Right kidney (tissue), 9 donors: ENCODE measurements around the gene CNGA2.
"Not testable (repeated sequence)": the region's sequence is repeated elsewhere in the genome, so short reads cannot be mapped to it uniquely, and the experiment has no call there.

Source experiments
- DNase-seq: peaks from one replicate; pipeline ENCODE4 v3.0.0-alpha.2; 2016
- long read RNA-seq, 8 donors: transcript quantifications; one replicate each; lab custom pipeline, GENCODE V29; 2026

Gene CNGA2
- long read RNA-seq, donor 1 = 0 reads
- long read RNA-seq, donor 2 = 0 reads
- long read RNA-seq, donor 3 = 0 reads
- long read RNA-seq, donor 4 = 0 reads
- long read RNA-seq, donor 5 = 0 reads
- long read RNA-seq, donor 6 = 0 reads
- long read RNA-seq, donor 7 = 0 reads
- long read RNA-seq, donor 8 = 0 reads

DNA sequence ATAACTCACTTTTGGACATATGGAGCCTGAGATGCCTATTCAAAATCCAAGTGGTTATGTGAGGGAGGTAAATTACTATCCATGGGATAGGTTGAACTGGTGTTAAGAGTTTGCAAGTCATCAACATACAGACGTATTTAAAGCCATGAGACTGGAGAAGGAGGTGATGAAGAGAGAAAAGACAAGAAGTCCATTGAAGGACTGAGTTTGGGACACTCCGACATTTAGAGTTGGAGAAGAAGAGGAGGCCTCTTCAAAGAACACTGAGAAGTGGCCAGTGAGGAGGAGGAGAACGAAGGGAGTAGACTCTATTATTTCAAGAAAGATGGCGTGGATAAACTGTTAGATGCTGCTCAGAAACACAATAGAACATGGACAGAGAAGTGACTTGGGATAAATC, at the start of gene CNGA2:
Gene CNGA2 (plus strand): TSS at position 301 of the 400 bp plus-strand sequence. CDS start 3,738 bp downstream, outside the sequence.
- no peak for DNase-seq

DNA sequence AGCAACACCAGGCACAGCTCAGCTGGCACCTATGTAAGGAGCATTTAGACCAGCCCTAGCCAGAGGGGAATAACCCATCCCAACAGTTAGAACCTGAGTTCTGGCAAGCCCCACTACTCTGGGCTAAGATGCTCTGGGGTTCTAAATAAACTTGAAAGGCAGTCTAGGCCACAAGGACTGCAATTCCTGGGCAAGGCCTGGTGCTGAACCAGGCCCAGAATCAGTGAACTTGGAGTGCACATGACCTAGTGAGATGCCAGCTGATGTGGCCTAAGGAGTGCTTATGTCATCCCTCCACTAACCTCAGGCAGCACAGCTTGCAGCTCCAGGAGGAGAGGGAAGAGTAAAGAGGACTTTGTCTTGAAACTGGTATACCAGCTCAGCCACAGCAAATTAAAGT, 46.9 kb upstream of the CNGA2 start:
- no peak for DNase-seq

DNA sequence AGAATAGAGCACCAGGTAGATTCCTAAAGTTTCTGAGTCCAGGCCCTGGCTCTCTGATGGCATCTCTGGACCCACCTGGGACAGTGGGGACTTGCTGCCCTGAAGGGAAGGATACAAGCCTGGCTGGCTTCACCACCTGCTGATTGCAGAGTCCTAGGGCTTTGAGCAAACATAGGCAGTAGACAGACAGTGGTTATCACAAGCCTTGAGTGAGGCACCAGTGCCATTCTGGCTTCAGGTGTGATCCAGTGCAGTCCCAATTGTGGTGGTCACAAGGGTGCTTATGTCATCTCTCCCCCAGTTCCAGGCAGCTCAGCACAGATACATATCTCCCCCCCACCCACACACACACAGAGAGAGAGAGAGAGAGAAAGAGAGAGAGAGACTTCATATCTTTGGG, 45.9 kb upstream of the CNGA2 start:
- DNase-seq = no peak

DNA sequence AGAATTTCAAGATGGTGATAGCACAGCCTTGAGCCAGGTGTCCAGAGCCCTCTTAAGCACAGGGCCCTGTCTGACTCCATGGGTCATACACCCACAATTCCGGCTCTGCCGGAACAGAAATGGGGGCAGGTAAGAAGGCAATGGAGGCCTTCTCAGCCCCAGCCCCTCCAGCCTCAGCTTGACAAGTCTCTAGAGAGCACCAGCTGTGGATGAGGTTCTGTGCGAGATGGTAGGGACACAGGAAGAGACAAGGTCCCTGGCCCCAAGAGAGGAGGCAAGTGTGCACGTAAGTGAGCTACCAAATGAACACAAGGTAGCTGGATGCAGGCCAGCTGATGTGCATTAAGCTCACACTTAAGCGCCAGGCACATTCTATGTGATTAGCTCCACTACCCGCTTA, 41.7 kb upstream of the CNGA2 start:
- DNase-seq = no peak

DNA sequence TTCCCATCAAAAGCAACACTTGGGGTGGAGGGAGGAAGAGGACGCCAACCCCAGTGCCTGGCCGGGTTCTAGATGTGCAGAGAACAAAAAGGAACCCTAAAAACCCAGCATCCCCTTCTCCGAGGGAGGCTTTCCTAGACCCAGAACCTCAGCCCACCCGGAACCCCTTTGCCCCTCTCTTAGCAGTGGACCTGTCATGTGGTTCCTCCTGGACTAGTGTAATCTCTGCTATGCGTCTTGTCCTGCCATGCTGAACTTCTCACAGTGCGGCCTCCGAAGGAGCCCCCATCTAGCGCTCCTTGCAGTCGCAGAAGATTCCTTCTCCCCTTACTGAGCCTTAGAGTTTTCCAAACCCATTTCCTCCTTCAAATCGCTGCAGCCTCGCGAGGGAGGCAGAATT, 40.4 kb upstream of the CNGA2 start:
- no peak for DNase-seq

DNA sequence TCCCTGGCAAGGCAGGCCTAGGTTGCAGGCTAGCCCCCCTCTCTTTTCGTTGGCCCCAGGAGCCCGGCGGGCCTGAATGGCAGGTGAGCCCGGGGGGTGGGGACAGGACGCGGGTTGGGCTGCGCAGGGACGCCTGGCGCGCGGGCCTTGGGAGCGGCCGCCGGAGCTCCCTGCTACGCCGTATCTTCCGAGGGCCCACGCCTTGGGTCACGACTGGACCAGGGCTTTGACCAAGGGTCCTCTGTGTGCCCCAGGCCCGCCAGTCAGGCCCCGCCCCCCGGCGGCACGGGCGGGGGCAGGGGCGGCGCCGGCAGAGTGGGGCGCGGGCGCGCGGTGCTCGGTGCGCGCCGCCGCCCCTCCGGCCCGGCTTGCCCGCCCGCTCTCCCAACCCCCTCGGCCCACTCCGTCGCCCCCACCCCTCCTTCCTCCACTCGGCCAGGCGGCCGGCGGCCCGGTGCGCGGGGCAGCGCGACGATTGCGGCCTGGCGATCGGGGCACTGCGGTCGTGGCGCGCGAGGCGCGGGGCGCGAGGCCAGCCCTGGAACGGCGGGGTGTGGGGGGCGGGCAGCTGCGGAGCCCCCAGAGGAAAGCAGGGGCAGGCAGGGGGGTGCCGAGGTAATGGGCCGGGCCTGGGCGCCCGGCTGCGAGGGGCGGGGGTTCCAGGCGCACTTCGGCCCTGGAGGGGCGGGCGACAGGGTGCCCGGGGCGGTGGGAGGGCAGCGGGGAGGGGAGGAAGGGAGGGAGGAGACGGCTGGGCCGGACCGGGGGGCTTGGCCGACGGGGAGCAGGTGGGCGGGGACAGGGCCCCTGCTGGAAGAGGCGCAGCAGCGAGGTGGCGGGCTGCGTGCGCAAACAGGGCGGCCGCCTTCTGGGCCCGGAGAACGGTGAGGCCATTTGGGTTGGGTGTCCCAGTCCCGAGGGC, 39.6 kb upstream of the CNGA2 start, which contains the start of gene PRRG3:
Gene PRRG3 (plus strand): TSS at position 798 of the 922 bp plus-strand sequence. CDS start 3,357 bp downstream, outside the sequence.
- peak; percentile 29 for DNase-seq

DNA sequence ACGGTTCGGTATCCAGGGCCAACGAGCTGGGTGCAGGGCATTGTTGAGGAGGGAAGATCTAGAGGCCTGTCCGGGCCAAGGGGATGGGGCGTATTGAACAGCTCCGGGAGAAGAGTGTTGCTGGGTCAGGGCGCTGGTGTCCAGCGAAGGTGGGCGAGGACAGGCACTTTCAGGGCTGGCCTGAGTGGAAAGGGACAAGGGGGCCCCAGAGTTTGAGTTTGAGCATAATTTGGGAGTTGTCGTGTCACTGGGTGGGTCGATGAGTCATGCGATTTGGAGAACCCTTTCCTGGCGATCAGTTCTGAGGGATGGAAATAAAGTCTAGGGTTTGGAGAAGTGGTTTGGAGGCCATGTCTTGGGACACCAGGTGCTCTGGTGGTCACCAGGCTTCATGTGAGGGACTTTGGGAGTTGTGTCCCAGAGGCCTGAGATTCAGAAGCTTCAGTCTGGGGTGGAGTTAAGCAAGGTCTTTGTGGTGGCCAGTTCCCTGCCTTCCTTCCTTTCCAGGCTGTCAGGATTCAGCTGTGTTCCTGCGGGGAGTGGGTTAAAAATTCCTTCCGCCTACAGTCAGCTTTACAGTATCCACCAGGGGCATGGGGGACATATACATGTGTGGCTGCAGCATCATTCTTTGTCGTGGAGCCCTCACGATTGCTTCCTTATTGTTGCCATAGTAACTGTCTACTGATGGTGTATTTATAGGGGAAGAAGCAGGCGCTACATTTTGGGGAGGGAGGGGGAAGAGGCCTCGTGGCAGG, 38.8 kb upstream of the CNGA2 start:
- DNase-seq = peak; percentile 37

DNA sequence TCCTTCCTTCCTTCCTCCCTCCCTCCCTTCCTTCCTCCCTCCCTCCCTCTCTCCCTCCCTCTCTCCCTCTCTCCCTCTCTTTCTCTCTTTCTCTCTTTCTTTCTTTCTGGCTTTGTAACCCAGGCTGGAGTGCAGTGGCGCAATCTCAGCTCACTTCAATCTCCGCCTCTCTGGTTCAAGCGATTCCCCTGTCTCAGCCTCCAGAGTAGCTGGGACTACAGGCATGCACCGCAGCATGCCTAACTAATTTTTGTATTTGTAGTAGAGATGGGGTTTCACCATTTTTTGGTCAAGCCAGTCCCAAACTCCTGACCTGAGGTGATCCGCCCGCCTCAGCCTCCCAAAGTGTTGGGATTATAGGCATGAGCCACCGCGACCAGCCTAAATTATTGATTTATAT, 37.5 kb upstream of the CNGA2 start:
- not testable (repeated sequence) for DNase-seq

DNA sequence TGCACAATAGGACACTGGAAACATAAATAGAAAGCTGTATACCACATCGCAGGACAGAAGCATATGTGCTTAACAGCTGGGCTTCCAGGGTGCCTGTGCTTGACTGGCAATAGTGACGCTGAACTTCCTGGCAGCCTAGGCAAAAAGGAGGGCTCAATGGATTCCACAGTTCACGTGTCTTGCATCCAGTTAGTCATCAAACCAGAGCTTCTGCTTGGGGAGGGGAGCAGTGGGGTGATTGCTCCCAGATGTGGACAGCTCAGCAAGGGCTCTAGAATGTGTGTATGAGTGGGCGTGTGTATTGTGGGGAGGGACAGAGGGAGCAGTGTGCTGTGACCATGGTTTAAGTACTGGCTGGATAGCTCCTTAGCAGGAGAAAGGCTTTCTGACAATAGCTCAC, 37.0 kb upstream of the CNGA2 start:
- DNase-seq = no peak

DNA sequence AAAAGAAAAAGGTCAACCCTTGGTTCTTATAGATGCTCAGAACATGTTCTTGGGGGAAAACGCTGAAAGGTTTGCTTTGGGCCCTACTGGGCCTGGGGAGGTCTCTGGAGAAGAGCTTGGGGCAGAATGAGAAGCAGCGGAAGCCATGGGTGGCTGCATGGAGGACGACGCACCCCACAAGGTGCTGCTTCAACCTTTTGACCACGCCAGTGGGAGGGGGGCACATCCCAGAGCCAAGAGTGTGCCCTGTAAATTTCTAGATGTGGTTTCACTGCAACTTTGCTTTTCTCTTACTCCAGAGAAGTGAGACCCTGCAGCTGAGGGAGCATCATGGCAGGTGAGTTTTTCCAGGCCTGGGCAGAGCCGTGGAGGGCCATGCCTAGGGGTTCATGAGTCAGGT, 36.1 kb upstream of the CNGA2 start:
- DNase-seq = no peak

DNA sequence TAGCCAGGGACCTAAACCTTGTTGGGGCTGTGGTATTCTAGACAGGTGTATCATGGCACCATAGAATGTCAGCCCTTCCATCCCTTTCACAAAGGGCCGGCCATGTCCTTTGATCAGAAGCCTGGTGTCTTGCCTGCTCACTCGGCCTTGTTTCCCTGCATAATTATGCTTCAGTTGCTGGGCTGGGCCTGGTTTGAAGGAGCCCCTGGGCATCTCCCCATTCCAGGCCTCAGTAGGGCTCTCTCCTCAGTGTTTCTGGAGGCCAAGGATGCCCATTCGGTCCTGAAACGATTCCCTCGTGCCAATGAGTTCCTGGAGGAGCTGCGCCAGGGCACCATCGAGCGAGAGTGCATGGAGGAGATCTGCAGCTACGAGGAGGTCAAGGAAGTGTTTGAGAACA, 34.8 kb upstream of the CNGA2 start:
- no peak for DNase-seq

DNA sequence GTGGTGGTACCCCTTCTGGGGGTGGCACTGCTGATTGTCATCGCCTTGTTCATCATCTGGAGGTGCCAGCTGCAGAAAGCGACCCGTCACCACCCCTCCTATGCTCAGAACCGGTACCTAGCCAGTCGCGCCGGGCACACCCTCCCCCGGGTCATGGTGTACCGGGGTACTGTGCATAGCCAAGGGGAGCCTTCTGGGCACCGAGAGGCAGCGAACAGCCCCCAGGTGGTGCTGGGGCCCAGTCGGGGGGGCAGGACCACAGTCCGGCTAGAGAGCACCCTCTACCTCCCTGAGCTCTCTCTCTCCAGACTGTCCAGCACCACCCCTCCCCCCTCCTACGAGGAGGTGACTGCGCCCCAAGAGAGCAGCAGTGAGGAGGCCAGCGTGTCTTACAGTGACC, 34.0 kb upstream of the CNGA2 start:
- DNase-seq = no peak

DNA sequence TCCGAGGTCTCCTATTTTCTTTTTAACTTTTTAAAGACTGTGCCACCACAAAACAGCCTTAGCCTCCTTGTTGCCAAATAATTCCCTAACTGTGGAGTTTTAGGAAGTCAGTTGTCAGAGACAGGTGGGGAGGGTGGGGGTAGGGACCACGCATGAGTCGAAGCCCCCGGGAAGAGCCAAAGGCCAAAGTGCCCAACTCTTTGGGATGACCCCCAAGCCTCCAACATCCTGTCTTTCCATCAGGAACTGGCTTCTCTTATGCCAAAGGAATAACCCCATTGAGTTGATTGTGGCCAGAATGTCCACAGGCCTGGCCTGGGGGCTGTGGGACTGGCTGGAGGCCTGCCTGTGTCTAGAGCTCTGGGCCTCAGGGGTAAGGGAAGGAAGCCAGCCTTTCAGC, 33.5 kb upstream of the CNGA2 start:
- no peak for DNase-seq

DNA sequence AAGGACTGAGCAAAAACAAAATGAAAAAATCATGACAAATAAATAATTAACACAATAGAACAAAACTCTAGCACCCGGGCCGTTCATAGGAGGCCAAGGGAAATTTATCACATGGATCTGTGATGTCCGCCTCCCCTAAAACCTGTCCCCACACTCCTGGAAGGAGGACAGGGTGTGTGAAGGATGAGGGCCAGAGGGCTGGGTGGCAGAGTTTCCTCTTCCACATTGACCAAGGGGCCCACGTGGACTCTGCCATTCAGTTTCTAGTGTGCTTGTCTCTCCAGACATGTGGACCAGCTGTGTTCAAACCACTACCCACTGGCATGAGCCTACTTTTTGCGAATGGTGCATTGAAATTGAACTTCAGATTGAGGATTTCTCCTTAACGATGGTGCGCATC, 33.0 kb upstream of the CNGA2 start:
- no peak for DNase-seq

DNA sequence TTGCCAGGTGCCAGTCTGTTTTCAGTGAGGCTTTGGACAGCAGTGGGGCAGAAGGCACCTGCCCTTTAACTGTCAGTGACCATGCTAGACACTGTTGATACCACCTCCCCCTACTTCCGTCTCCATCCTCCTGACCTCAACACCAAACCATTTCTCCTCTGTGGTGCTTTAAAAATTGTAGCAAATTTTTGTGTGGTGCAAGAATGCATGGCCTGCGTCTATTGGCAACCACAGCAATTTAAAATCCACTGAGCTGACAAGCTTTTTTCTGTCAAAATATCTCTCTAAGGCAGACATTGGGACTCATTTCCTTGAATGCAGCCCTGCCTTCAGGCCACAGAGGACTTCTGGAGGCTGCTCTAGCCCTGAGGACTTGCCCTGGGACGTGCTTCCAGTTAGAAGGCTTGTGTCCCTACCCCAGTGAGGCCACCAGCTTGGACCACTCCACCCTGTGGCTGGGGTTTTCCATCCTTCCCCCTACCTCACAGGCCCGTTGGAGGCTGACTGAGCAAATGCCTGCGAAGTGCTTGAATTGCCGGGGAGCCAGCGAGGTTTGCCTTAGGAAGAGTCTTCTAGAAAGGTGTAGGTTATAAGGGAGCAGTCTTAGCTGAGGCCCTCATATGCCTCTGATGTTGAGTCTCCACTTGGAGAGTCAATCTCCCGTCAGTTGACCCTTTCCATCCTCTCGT, 32.4 kb upstream of the CNGA2 start:
- no peak for DNase-seq

DNA sequence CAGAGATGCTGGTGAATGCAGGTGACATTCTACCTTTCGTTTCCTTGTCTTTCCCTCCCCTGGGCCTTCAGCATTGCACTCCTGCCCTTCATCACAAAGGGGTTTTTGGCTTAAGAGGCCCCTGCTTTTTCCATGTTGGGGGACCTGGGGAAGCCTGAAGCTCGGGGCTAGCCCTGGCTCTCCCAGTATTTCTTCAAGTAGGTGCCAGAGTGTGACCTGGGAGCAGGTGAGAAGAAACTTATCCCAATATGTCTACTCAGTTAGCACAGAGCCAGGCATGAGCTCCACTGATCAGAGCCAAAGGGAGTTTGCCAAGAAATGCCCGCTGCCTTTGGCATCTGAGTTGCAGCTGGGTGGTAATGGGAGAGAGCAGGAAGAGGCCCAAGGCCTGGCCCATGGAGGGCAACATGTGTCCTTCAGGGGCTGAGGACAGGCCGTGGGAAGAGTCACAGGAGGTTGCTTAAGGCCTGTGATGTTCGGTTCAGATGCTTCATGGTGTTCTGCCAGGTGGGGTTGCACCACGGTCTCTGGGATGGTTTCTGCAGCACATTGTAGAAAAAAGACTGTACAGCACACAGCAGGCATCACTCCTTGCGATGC, 31.7 kb upstream of the CNGA2 start:
- no peak for DNase-seq

DNA sequence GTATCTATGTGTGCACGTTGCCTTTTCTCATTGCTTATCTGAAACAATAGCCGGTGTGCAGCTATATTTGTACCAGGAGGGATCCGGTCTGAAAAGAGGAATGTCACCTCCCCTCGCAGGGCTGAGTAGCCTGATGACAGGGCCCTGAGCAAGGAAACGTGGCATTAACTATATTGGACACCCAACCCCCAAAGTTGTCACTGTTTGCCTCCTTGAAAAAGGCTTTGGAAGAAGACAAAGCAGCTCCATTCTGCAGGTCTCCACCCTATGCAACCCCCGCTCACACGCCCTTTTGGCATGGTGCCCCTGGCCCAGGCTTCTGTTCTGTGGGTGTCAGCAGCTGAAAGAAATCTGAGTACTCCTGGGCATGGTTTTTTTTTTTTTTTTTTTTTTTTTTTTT, 31.1 kb upstream of the CNGA2 start:
- DNase-seq = no peak

DNA sequence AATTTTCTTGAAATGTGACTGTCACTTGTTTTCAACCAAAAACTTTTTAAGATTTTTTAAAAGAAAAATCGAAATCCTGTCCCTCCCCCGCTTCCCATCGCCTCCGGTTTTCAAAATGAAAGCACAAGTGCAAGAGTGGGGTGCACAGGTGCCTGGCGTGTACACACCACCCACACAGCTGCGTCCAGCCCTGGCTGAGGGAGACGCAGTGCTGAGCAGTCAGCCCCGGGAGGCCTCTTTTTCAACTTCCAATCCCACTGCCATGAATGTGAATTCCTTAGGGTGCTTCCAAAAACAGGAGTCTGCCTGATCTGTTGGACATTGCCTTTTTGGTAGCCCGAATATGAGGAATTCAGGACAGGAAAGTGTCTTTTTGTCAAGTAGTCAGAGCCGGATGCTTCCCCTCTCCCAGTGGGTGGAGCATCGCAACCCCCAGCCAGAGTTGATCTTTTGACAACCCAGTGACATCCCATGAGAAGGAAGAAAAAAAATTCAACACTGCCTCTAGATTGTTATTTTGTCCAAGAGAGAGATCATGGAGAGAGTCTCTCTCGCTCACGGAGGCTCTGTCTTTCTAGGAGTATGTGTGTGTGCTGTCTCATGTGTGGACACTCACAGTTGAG, 30.4 kb upstream of the CNGA2 start:
- DNase-seq = no peak

DNA sequence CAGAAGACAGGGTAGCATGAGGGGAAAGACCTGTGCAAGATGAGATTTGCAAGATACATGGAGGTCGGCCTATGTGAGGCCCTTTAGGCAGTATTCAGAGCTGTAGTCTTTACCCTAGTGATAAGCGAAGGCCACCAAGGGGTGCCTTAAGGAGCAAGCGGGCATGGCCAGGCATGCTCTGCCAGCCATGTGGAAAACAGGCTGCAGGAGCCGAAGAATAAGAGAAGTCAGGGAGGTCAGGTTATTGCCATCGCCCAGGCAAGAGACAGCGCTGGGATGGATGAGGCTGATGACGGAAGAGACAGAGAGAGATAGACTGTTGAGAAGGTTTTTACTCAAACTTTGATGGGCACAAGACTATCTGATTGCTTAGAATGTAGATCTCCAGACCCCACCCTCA, 25.7 kb upstream of the CNGA2 start:
- DNase-seq = no peak

DNA sequence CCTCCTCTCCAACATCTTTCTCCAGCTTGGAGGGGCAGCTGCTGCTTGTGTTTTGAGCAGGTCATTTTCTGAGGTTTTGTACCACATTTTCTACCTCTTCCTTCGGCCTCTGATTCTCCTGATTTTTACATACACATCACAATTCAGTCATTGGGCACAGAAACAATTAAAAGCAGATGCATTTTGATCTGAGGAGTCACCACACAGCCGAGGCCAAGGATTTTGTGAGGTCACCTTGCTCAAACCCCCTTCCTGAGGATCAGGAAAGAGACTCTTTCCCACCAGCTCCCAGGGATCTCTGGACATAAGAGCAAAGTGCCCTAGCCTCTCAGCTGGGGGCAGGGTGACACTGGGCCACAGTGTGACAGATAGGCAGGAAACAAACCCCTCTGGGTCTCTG, 24.1 kb upstream of the CNGA2 start:
- no peak for DNase-seq

DNA sequence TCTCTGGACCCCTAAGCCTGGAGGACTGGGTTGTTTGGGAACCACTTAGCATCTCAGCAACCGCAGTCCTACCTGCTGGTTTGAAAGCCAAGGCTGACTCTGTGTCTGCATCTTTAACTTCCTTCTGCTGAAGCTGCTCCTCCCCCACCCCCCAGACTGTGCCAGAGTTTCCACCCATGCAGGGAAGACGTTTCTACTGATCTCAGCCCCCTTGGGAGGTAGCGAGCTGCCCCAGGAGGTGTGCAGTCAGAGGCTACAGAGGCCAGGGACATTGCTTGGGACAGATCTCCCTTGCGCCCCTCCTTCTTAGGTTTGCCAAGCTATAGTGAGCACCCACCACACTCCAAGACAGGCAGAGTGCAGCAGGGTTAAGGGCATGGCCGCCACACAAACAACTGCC, 23.4 kb upstream of the CNGA2 start:
- DNase-seq = no peak

DNA sequence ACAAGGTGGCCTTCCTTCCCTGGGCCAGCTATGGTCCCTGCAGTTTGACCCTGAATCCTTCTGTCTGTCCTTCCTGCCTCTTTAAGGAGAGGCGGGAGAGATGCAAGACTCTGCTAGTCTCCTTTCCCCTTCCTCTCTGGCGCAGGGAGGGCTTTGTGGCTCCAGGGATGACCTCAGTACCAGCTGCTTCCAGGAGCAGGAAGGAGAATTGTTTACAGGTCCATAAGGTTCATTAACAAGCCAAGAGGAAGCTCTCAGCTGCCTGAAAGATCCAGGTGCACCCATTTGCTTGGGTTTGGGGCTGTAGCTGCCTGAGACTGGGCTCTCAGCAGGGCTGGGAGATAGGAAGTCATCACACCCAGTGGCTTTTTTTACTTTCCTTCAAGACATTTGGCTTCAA, 22.8 kb upstream of the CNGA2 start:
- no peak for DNase-seq
